RKO (cell line): Measurements from ENCODE around the gene MUC21.
"Not testable (repeated sequence)": the region's sequence is repeated elsewhere in the genome, so short reads cannot be mapped to it uniquely, and the experiment has no call there.

ENCODE experiments used
- DNase-seq: peaks from one replicate; pipeline ENCODE4 v3.0.0-alpha.2; 2016; ENCODE audit warnings: low spot score

MUC21 gene

GRCh38 chr6:30969171-30969570, 14.3 kb upstream of the MUC21 start:
- not testable (repeated sequence) for DNase-seq

GRCh38 chr6:30970946-30971345, 12.6 kb upstream of the MUC21 start:
- DNase-seq: no peak

GRCh38 chr6:30972816-30973215, 10.7 kb upstream of the MUC21 start:
- no peak for DNase-seq

DNA sequence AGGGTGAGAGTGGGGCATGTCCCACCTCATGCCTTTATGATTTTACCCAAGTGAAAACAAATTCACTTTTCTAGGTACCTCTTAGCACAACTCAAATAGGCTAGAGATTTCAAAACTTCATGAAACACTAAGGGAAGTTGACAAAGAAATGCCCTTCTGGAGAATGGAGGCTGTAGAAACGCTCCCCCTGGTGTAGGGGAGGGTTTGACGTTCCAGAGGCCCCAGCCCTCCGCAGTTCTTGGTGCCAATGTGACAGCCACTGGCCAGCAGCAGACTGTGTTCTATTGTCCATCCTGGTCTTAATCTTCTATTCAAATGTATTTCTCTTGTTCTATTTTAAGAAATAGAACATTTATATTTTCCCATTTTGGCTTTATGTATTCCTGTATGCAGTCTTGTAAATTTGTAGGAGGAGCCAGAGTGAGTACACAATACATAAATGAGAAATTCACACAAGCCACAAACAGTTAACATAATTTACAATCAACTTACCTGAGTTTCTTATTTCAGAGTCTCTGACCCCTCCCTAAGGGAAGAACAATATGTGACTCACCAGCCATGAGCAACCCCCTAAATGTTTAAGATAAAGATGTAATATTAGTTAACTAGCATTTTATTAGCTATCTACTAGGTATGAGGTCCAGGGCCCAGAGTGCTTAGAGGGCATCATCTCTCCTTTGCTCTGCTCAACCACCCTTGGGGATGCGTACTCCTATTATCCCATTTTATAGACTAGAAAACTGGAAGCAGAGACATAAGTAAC, 8.8 kb upstream of the MUC21 start:
- DNase-seq: no peak

DNA sequence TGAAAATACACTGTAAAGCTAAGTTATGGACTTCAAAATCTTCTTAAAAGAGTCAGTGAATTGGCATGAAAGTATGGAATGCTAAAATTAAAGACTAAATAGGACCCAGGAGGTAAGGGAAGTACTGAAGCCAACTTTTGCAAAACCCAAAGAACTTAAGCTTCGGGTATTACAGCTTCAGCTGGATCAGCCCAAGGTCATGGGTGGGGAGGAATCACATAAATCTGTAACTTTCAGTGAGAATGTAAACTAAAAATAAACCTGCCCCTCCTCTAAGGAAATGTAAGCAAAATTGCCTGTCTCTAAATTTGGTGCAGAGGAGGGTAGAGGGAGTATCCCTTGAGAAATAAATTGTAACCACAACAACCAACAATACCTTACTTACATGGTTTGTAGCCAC, 4.4 kb upstream of the MUC21 start:
- DNase-seq: no peak

GRCh38 chr6:30979690-30980089, 3.8 kb upstream of the MUC21 start:
- DNase-seq: no peak

GRCh38 chr6:30981942-30982772, 1.4 kb upstream of the MUC21 start:
- DNase-seq: no peak

- no peak for DNase-seq
These were observed 2.0 kb downstream of the MUC21 start for GRCh38 chr6:30985490-30985889.

GRCh38 chr6:30987304-30987703, 3.8 kb downstream of the MUC21 start:
- DNase-seq: no peak

- no peak for DNase-seq
These were observed 4.8 kb downstream of the MUC21 start for GRCh38 chr6:30988209-30988825.

DNA sequence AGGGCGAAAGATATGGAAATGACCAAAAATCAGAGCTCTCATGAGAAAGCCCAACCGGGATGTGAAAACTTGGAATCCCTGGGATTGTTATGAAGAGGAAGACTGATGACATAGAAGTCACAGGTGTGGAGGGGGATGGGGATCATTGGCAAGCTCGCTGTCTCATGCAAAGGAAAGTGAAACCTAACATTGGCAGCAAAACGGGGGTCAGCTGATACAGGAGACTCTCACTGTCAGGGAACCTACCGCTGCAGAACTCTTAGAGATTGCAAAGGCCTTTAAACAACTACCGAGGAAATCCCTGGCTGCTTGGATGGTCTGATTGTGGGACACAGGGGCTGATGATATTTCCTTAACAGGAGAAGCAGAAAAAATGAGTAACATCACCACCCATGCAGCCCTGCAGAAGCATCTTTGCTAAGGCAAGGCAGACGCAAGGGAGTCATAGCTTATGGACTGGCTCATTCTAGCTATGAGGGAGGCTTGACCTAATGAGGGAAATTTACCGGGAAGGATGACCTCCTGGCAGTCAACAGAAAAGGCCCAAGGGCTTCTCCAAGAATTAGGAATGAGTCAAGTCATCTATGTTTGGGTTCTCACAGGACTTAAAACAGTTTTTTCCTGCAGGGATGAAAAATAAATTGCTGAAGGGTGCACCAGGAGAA, 7.0 kb downstream of the MUC21 start:
- DNase-seq: no peak

DNA sequence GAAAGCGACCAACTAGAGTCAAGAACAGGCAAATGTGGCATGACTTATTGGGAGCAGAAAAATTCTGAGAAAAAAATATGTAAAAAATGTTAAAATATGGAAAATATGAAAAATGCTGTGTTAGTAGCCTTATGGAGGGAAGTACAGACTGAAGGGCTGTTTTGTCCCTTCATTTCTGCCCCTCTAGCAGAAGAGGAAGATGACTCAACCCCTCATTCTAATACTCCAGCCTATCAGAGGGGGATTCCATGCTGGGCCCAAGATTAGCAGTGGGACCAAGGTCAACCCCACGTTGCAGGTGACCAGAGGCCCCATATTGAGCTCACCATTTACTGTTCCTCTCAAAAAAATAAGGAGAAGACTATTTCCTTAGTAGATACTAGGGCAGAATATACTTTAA, 8.4 kb downstream of the MUC21 start:
- DNase-seq: no peak

- DNase-seq: no peak
These were observed 13.8 kb downstream of the MUC21 start for GRCh38 chr6:30997301-30997700.

DNA sequence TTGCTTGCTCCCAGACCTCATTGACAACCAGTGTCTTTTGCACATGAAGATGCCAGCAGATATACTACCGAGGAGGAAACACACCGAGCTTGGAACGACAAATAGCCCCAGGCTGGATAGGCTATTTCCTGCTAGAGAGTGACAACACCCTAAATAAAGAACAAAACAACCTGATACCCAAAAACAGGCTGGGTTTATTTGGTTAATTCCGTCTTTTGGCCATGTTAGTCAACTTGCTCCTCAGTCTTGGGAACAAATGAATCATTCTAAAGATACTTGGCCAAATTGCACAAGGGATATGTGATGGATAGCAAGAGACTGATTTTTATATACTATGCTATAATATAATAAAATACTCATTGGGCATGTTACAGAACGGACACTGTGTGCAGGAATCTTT, 15.3 kb downstream of the MUC21 start:
- no peak for DNase-seq

DNA sequence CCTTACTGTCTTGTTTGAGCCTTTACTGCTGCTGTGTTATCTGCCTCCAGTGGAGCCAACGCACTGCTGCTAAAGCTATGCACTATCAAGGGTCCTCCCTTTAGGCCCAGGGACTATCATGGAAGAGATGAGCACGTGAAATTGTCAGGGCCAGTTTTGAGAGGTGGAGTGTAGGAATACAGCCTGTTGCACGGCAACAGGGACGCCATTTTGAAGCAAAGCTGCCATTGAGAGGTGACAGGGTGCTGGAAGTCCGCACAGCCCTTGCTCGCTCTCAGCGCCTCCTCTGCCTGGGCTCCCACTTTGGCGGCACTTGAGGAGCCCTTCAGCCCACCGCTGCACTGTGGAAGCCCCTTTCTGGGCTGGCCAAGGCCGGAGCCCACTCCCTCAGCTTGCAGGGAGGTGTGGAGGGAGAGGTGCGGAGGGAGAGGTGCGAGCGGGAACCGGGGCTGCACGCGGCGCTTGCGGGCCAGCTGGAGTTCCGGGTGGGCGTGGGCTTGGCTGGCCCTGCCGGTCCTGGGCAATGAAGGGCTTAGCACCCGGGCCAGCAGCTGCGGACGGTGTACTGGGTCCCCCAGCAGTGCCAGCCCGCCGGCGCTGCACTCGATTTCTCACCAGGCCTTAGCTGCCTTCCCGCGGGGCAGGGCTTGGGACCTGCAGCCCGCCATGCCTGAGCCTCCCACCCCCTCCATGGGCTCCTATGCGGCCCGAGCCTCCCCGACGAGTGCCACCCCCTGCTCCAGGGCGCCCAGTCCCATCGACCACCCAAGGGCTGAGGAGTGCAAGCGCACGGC, 16.7 kb downstream of the MUC21 start:
- not testable (repeated sequence) for DNase-seq

DNA sequence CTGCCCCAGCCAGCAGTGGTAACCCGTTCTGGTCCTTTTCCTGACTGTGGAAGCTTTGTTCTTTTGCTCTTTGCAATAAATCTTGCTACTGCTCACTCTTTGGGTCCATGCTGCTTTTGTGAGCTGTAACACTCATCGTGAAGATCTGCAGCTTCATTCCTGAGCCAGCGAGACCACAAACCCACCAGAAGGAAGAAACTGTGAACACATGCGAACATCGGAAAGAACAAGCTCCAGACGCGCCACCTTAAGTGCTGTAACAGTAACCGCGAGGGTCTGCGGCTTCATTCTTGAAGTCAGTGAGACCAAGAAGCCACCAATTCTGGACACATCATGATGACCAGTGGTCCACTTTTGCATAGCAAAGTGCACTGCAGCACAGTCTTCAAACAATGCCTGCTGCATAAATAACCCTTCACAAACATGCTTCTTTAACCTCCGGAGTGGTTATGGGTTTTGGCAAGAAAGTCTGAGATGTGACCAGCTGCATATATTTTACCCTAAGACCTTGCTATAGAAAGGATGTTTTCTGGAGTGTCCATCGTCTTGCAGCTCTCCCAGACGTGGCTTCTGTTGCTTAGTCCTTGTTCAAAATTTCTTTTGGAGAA, 17.9 kb downstream of the MUC21 start:
- no peak for DNase-seq

DNA sequence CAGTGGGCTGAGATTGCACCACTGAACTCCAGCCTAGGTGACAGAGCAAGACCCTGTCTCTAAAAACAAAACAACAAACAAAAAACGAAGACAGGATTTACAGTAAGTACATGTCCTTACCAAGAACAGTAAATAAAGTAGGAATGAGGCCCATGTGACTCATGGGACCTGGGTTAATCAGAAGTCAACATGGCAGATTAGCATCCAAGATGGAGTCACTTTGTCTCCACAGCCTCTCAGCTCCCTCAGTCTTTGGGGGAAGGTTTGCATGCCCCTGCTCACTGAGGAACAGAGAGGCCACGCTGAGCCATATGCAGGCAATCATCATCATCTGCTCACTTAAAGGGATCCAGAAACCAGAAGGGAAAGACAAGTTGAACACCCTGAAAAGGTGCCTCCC, 19.0 kb downstream of the MUC21 start:
- no peak for DNase-seq

DNA sequence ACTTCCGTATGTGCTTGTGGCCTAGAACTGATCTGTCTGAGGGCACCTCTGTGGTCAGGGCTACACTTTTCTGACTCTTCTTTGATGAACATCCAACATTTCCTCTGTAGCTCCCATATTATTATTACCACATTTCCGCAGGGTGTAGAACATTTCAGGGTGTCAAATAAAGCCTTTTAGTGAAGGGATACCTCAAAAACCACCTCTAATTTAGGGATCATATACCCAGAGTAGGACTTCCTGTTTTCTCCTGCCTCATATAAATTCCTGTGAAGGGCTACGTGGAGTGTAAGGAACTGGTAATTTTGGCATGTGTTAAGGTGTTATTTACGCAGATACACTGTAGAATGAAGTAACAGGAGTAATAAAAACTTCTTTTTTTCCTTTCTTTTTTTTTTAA, 21.3 kb downstream of the MUC21 start:
- DNase-seq: no peak

- DNase-seq: no peak
These were observed 21.9 kb downstream of the MUC21 start for GRCh38 chr6:31005249-31006020.

- peak; percentile 68 for DNase-seq
These were observed 24.2 kb downstream of the MUC21 start for GRCh38 chr6:31007694-31008093.
